ENCODE data around the gene BCAS1.

The BCAS1 gene

DNA sequence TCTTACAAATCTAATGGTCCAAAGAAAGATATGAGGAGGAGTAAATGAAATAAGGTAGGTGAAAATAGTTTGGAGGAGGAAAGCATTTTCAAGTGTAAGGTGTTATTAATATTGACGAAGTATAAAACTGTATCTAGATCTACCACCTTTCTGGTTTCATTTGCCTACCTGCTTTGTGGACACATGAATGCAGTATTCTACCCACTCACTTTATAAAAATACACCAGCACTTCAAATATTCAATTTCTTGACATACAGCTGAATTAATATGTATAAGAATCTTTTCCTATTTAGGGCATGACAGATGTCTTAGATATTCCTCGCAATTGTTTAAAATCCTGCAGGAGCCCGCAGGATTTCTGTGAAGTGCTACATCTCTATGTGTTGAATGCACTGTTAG is 108.0 kb downstream of the BCAS1 start:
- DNase-seq (ENCODE audit: low spot score) = no peak

DNA sequence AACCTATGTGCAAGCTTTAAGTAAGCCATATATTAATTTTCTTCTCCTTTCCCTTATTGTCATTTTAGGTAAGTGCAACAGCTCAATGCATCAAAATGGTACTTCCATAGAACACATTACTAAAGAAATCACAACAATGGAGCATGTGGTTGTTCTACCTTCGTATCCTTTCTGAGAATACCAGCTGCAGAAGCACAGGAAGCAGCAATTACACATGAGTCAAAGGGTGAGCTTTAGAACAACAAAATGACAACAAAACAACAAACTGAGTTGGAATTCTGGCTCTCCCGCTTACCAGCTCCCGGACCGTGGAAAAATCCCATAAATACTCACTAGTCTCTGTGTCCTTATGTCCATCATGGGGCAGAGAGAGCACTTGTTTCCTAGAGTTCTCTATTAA is 108.9 kb downstream of the BCAS1 start:
- no peak for DNase-seq (ENCODE audit: low spot score)

DNA sequence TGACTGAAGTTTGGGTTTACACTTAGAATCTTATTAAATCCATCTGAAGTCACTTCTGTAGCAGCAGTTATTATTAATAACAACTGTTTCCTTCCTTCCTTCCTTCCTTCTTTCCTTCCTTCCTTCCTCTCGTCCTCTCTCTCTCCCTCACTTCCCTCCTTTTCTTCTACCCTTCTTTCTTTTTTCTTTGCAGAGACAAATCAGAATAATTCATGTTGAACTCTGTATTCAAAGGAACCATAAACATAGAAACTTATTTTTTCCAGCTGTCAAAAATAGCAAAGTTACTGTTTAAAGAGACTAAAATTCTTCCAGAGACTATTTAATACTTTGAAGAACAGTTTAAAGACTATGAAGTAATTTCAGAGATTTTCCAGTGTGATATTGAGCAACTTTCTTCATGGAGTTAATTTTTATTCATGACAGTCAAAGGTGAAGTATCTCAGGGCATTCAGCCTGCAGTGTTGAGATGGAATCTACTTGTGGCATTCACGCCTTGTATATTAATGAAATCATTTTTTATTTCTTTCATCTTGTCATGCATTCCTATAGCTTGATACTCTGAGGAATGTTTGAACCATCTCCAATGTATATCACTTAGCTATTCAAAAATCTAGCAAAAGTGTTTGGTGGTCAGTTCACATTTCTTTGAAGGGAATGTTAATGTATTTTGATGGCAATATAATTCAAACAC is 109.7 kb downstream of the BCAS1 start:
- no peak for DNase-seq (ENCODE audit: low spot score)

DNA sequence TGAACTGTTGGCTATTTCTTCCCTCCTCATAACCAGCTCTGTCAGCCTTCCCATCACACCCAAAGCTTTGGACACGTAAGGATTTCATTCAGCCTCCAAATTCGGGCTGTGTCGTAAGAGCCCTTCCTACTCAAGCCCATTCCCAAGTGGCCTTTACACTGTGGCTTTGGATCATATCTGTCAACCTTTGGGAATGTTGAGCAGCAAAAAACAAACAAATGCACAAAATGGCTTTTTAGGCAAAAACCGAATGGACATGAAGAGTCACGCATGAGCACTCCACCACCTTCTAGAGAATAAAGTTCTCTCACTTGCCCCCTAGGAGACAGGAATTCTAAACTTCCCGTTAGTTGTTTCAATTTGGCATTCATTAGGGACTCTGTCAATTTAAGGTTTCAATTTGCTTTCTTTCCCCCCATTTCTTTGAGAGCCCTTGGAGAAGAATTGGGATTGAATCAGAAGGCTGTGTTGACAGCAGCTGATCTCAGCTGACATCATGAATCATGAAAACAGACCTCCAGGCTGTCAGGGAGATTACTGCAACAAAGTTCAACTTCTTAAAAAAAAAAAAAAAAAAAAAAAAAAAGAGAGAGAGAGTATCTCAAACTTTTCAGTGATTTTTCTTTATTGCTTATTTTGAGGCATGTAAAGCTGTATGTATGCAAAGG is 110.3 kb downstream of the BCAS1 start:
- no peak for DNase-seq (ENCODE audit: low spot score)

DNA sequence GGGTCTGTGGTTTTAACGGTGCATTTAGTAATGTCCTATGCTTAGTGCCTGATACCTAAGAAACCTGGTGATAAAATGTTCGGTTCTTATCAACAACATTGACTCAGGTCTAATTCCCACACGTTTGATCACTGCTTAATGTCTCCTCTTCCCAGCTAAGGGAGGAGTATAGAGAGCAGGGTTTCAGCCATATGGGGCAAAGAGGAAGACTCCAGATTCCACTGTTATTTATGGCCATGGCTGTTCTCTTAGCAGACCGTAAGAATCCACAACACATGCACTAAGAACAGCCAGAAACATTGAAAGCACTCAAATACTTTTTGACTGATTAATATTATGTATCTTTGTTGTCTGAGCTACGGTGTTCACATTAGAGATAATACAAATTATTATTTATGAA is 112.1 kb downstream of the BCAS1 start:
- DNase-seq (ENCODE audit: low spot score) = no peak

DNA sequence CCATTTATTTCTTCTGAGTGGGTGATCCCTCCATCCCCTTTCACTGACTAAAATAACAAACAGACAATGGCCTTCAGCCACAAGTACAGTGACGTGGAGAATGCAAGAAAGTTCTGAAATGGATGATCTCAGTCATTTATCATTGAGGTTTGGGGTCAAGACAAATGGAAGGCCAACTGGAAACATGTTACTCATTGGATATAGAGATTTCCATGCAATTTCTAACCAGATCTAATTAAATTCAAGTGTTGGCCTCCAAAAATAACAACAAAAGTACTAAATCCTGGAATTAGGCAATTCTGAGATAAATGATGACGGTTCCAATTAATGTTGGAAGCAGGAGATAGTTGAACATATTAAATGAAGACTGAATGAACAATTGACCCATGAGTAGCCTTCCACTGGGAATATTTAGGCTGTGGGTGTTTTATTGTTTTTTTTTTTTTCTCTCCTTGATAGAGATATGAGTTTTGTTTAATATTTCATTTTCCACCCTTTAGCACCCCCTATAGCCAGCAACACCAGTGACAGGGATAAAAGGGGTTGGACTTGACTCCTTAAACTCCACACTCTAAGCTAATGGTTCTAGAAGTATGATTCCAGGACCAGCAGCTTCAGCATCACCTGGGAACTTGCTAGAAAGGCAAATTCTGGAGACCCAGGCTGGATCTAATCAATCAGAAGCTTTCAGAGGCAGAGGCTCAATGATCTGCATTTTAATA is 112.8 kb downstream of the BCAS1 start:
- DNase-seq (ENCODE audit: low spot score) = no peak

DNA sequence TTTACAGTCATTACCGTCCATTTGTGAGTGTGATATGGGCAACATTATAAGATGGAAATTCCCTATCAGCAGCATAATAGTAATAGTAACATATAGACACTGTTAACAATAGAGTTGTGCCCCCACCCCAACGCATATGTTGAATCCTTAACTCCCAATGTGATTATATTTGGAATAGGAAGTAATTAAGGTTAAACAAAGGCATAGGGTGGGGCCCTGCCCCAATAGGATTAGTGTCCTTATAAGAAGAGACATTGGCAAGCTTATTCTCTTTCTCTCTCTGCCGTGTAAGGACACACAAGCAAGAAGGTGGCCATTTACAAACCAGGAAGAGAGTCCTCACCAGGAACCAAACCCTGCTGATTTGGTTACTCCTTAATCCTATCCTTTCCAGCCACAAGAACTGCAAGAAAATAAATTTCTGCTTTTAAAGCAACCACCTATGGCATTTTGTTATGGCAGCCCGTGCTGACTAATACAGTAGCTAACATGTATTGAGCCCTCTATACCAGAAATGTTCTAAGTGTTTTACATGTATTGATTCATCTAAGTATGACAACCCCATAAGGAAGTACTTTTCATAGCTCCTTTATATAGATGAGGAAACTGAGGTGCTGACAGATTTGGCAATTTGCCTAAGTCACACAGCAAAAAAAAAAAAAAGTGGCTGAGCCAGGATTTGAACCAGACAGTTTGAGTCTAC is 114.2 kb downstream of the BCAS1 start:
- no peak for DNase-seq (ENCODE audit: low spot score)

- DNase-seq (ENCODE audit: low spot score) = no peak
Measured at GRCh38 chr20:53954723-53955658, 115.4 kb downstream of the BCAS1 start.

- DNase-seq (ENCODE audit: low spot score) = no peak
Measured at GRCh38 chr20:53952528-53953096, 117.8 kb downstream of the BCAS1 start.

DNA sequence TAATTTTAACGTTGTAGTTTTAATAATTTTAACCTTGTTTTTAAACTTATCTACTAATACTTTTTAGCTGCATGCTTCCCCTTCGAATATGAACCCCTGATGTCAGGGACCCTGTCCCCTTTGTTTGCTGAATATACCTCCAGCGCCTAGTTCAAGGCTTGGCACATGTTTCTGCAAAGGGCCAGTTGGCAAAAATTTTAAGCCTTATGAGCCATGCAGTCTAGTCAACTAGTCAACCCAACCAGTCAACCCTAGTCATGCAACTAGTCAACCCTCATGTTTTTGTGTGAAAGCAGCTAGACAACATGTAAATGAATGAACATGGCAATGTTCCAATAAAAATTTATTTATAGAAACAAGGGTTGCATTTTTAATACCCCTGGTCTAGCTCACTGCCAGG is 119.8 kb downstream of the BCAS1 start:
- no peak for DNase-seq (ENCODE audit: low spot score)

DNA sequence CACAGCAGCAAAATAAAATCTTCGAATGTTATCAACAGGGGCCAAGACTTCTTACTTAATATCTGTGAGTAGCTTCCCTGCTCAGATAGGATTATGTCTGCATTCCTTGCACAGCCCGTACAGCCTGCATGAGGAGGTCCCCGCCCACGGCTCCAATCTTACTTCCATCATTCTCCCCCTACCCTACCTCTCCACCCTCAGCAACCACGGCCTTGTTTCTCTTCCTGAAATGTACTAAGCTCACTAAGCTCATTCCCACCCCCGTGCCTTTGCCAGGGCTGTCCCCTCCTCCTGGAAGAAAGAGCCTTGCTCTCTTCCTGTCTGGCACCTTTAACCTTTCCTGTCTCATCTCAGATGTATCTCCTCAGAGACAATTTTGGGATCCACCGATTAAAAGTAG is 120.4 kb downstream of the BCAS1 start:
- no peak for DNase-seq (ENCODE audit: low spot score)

GRCh38 chr20:53949319-53949839 is 121.0 kb downstream of the BCAS1 start:
- peak; percentile 35 for DNase-seq (ENCODE audit: low spot score)

GRCh38 chr20:53948383-53949318 is 121.7 kb downstream of the BCAS1 start:
- no peak for DNase-seq (ENCODE audit: low spot score)

DNA sequence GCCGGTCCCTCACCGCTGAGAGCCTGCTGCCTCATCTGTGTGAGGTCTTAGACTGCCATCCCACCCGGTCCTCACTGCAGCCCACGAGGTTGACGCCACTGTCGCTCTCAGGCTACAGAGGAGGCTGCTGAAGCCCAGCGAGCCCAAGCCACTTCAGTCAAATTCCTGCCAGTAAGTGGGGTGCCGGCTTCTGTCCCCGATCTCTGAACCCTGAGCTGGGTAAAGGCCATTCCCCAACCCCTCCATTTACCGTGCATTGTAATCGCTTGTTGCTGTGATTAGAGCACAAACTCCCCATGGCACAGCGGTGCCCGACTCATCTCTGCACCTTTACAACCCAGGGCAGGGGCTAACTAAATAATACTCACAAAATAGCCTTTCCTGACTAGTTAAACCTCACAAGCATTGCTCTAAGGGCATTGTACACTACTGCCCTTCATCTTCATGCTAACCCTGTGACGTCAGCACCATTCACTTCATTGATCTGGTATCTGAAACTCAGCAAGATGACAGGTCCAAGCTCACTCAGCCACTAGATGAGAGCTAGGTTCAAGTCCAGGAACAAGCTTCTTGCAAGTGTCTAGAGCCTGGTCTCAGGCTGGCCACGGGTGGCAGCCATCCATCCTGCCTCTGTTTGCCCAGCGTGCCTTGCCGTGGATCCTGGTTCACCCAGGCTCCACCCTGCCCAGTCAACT is 122.7 kb downstream of the BCAS1 start:
- no peak for DNase-seq (ENCODE audit: low spot score)

DNA sequence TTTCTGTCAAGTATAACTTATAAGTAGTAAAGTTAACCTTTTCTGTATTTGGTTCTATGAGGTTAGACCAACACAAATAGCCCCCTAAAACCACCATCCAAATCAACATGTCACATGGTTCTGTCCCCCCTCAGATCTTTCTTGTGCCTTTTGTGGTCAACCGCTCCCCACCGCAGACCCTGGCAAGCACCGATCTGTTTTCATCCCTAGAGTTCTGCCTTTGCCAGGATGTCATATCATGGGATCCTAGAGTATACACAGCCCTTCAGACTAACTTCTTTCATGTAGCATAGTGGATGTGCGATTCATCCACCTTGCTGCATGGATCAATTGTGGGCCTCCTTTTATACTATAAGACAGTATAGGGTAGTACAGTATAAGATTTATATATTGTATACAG is 124.3 kb downstream of the BCAS1 start:
- DNase-seq (ENCODE audit: low spot score) = no peak

- DNase-seq (ENCODE audit: low spot score) = no peak
Measured at GRCh38 chr20:53945478-53945877, 124.9 kb downstream of the BCAS1 start.

- DNase-seq (ENCODE audit: low spot score) = no peak
Measured at GRCh38 chr20:53944796-53945195, 125.6 kb downstream of the BCAS1 start.

GRCh38 chr20:53943522-53944291 is 126.7 kb downstream of the BCAS1 start:
- peak; percentile 33 for DNase-seq (ENCODE audit: low spot score)
